ENCODE measurements around the gene BRINP1.

The BRINP1 gene

DNA sequence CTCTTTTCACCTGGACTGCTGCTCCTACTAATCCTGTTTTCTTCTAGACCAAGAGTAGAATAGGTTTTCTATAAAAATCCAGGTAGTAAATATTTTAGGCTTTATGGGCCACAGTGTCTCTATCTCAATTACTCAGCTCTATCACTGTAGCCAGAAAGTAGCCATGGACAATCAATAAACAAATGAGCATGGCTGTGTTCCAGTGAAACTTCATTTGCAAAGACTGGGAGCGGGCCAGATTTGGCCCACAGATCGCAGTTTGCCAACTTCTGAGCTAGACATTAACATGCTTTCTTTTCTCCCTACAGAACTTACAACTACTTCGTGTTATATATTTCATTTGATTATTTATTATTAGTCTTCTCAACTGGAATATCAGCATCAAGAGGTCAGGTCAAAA is 30.2 kb downstream of the BRINP1 start:
- no peak for DNase-seq

DNA sequence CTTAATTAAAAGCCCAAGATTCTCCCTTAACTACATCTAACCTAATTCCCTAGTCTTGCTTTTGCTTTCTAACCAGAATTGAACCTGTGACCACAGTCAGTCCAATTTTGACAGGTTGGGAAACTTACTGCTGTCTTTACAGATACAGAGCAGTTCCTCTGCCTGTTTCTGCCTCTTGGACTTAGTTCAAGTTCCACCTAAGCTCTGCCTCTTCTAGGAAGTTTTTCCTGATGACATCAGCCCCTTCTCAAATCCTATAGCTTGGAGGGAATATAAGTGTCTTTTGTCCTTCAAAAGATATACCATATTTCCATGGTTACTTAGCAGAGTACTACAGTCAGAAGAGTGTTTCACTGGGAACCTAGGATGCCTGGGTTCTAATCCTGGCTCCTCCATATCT is 31.7 kb downstream of the BRINP1 start:
- no peak for DNase-seq

DNA sequence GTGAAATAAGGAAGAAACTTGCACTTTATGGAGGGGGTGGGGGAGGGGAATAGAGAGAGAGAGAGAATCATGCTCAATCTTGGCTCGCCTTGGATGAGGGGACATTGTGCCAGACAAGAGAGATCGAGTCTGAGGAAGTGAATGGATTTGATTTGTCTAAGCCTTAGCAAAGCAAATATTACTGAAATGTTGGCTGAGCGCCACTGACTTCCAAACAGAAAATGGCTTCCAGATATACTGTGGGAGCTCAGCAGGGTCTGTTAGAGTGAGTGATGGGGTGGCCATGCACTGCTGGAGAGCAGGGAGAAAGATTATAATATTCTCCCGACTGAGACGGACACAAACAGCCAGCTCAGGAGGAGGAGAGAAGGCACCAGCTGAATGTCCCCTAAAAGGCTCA is 34.5 kb downstream of the BRINP1 start:
- DNase-seq, result no peak

DNA sequence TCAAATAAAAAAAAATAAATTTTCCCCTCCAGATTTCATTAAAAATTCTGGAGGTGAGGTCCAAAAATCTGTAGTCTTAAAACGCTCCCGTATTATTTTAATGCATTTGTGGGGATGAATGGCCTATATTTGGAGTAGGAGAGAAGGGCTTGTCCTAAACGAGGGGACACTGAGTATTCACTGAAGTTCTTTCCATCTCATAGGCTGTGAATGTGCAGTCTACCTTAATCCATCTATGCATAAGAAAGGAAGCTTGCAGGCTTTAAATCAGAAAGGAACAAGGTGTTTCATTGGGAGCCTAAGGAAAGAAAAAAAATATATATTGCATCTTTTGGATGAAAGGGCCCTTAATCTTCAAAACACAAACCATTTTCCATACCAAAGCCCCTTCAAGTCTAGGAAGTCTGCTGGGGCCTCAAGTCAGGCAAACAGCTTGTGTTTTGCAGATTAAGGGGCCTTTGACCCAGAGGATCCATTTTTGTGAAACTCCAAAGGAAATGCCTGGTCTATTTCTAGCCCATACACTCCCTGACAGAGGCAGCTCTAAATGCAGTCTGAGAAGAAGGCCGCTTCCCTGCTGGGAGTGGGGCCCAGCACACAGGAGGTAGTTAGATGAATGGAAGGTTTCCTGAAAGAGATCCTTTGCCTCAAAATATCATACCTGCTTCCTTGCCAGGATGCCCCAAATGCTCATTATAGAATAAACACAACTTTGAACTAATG is 35.6 kb downstream of the BRINP1 start:
- DNase-seq, result no peak

DNA sequence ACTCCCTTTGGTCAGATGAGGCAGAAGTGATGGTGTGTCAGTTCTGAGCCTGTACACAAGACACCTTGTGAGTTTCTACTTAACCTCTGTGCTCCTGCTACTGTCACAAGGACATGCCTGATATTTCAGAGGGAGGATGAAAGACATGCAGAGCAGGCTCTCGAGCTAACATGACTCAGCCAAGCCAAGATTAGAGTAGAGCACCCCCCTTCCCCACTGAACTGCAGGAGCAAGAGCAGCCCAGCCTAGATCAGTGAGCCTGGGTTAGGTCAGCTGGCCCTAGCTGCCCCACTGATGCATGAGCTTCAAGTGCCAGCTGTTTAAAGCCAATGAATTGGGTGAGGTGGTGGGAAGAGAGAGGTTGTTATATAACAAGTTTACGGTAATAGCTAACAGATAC is 36.7 kb downstream of the BRINP1 start:
- no peak for DNase-seq

DNA sequence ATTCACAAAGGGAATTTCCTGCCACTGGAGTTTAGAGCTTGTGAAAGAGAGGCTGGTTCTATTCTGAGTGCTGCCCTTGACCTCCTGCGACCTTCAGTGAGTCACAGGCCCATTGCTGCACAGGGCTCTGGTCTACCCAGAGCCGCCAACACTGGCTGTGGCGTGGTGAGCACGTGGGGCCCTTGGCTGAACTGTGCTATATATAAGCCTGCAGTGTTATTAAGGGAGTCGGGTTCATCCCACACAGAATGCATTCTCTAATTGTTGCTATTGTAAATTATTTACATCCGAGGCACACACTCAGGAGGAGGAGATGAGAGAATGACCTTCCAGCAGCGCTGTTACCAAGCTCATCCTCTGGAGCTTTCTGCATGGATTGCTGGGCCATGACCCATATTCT is 47.1 kb downstream of the BRINP1 start:
- DNase-seq, result no peak

DNA sequence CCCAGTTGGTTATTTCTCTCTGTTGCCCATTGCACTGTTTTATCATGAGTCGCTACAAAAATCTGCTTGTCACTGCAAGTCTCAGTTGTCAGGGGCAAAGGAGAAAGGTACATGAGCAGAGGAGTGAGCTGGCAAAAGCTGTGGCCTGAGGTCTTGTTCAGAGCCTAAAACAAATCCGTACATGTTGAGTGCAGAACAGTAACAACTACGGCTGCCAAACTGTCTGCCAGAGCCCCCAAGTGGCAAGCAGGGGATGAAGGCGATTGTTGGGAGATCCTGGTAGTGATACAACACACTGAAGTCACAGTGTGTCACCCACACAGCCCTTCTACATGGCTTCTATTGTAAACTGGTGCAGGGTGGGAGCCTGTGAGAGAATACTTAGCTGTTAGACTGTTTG is 50.9 kb downstream of the BRINP1 start:
- DNase-seq, result no peak

DNA sequence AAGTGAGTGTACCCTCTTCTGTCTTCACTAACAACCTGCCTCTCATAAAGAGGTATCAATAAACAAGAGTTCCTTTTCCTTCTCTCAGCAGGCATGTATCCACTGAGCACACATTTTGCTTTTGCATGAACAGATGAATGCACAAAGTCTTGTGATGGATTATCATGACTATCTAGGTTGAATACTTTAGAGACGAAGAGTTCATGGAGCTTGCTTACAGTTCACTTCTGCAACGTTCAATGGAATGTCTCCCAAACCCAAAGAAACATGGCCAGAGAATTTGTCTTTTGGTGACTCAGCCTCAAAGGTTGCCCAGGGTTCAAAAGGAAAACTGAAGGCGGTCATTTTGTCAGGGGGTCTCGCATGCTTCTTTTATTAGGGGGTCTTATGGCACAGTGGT is 55.4 kb downstream of the BRINP1 start:
- no peak for DNase-seq

DNA sequence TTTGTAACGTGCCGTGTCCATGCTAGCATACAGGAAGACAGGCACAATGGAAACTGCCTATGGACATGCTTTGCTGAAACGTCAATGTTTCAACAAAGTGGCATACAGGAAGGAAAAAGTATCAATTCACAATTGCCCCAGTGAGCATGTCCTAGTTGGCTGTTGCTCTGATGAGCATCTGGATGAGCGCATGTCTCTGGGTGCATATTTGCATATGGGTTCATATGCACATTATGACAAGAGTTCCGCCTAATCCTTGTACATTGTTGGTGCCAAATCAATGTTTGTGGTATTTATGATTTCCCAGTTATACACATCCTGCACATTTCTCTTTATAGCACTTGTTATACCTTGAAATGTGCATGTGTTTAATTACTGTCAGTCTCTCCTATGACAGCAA is 58.5 kb downstream of the BRINP1 start:
- DNase-seq, result no peak

DNA sequence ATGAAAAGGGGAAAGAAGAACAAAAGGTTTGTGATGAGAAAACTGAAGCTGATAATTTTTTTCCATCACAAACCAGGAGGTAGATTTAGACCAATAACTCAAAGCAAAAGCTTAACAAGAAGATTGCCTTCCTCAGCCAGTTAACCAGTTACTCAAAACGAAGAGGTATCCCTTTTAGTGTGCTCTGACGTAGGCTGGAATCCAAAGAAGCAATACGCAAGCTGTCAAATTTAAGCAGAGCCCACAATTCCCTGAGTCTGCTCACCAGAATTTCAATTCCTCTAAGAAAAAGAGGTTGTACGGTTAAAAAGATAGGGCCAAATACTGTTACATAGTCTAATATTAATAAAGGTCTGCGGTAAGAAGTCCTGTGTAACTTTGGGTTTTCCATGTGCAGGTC is 61.8 kb downstream of the BRINP1 start:
- no peak for DNase-seq

DNA sequence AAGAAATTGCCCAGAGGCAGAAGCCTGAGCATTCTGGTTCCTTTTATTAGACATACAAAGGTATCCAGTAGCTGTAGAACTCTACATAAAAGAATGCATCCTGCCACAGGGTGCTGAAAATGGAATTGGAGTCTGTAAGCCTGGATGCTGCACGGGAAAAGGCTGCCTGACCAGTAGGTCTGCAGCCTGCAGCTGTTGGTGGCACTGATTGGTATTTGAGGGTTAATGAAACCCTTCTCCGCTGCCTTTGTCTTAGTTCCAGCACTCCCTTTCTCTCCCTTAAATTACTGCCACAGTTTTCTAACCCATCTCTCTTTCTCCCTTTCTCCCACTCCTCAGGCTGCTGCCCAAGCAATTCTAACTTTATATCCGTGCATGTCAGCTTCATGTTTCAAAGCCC is 64.7 kb downstream of the BRINP1 start:
- no peak for DNase-seq

DNA sequence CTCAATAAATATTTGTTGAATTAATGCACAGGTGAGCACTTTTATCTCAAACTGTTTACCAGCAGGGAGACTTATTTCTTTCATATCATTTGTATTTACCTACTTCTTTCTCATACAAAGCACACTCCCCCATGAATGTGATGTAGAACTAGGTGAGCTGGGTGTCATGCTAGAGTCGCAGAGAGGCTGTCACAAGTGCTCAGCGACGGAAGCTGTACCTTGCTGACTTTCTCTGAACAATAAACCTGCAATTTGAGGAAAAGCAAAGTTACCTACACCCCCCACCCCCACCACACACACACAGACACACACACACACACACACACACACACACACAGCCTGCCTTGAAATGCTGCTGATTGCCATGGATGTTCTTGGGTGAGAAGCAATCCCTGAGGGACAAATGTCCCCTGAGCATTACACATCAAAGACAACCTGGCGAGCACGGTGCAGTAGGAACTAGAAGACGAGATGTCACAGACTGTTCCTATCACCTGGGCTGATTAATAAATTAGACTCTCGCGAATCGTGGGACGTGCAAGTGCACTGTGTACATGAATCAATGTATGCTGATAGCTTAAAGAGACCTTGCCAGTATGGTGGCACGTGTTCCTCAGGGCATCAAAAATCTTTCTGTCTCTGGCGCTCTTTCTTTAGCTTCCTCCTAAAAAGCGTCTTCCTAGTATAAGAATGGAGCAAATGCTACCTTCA is 66.1 kb downstream of the BRINP1 start:
- no peak for DNase-seq

DNA sequence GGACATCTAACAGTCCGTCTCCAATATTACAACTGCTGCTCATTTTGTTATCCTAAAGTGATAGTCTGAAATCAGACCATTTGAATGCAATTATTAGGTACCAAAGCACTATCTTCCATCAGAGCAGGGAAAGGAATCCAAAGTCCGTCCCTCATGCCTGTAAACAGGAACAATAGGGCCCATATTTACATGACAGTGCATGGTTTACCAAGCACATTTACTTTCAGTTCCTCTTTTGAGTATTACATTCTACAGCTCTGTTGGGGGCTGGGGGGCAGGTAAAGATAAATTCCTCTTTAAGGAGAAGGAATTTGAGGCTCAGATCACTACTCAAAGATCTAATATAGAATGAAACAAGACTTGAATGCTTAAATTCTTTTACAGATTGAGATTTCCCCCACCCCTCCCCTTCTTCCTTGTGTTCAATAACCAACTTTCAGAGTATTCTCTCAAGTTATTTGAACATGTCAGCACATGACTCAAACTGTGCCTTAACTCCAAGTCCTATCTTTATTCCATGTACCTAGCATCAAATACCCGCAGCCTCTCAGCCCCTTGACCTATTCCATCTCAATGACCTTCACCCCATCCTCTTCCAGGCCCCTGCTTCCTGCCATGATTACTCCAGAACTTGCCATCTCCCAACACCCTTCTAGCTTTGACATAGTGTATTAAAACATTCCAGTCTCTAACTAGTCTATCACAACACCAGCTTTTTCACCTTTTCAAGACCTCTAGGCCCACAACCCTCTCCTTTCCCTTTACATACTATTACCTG is 71.0 kb downstream of the BRINP1 start:
- no peak for DNase-seq

DNA sequence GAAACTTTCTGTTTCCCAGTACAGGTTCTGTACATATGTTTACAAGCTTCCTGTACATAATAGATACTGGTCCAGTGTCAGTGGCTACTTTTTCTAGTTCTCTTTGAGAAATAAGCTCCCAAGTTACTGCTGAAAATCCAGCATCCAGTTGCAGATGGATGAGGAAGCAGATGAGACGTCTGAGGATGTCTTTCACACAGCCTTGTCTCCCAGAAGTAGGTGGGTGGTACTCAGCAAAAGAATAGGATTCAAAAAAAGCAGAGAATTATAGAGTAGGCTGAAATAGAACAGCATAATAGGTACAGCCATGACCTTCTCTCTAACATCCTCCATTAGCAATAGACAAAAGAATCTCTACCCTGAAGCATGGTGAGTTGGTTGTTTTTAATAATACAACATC is 77.7 kb downstream of the BRINP1 start:
- no peak for DNase-seq

DNA sequence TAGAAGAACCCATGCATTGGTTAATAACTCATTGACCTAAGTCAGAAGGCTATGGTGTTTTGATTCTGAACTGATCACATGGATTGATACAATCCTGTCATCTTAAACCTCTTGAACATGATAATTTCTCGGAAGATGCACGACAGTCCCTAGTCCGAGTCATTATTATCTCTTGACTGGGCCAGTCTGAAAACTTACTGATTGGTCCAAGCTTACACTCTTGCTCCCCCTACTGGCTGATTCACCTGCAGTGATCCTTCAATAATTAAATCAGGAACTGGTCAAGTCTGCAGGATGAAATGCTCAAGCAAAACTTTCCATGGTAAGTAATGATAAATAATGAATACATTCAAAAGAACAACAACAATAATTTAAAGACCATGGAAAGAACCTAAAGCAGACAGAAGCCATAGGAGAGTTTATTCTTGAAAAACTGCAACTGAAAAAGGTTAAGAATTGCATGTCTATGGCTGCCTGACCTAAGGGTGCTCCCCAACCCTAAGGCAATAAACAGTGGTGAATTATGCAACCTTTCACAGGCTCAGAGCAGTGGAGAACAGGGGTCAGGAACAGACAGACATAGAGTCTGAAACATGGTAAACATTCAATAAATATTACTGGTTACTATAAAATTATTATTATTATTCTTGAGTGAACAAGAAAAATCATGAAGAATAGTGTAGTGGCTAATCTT is 79.3 kb downstream of the BRINP1 start:
- peak; percentile 4 to 51 for DNase-seq

DNA sequence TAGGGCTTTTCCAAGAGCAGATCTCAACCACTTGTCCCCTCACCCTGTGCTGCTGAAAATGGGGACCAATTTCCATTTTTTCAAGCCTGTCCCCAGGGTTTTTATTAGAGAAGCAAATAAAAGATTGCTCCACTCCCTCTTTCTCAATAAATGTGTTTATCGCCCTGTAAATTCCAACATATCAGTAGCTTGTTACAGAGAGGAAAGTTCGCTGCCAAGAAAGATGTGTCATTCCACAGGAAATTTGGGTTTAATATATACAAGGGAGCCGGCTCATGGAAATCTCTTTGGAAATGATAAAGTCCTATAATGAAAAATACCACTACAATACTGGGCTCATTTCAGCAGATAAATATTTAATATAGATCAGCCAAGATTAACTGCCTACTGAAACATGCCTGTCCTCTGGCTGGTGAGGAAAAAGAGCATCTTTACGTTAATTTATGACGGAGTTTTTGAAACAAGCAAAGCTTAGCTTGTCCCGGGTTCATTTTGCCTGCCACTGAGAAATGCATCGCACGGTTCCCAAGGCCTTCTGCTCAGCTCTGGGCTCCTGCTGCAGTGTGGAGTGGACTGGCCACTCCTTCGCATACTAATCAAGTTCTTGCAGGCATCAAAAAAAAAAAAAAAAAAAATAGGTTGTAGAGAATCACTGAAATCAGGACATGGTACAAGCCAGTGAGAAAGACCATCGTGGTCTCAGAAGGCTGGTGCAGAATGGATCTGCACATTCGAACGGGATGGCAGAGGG is 84.5 kb downstream of the BRINP1 start:
- DNase-seq, result no peak

DNA sequence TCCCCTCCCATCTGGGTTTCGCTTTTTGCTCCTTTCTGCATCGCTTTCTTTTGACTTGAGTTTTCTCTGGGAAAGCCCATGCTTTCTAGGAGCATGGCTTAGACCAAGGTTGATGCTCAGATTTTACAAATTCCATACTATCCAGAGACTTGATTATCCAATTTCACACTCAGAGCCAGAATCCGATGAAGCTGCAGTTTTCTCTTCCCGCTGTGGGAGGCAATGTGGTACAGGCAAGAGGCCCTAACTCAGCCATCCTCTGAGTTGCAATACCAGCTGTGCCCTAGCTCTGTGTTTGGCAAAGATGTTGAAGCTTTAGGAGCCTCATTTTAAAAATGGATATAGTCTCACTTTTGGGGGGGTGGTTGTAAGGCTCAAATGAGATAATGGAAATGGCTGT is 85.1 kb downstream of the BRINP1 start:
- DNase-seq, result peak; percentile 2 to 6

DNA sequence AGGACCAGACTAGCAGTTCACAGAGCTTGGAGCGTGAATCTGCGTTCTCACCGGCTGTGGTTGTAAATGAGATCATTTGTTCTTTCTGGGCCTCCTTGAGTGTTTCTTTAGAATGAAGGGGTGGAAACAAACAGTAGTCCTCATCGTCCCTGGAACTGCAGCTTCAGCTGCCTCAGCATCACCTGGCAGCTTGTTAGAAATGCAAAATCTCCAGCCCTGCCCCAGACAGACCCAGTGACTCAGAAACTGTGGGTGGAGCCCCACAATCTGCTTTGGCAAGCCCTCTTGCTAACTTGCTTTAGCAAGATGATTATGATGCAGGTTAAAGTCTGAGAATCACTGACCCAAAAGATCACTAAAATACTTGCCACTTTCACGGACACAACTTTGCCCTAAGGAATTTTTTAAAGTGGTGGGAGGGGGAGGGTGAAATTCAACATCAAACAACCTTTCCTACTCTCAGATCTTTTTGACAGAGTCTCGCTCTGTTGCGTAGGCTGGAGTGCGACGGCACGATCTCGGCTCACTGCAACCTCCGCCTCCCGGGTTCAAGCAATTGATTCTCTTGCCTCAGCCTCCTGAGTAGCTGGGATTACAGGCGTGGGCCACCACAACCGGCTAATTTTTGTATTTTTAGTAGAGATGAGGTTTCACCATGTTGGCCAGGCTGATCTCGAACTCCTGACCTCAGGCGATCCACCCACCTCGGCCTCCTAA is 86.0 kb downstream of the BRINP1 start:
- no peak for DNase-seq

DNA sequence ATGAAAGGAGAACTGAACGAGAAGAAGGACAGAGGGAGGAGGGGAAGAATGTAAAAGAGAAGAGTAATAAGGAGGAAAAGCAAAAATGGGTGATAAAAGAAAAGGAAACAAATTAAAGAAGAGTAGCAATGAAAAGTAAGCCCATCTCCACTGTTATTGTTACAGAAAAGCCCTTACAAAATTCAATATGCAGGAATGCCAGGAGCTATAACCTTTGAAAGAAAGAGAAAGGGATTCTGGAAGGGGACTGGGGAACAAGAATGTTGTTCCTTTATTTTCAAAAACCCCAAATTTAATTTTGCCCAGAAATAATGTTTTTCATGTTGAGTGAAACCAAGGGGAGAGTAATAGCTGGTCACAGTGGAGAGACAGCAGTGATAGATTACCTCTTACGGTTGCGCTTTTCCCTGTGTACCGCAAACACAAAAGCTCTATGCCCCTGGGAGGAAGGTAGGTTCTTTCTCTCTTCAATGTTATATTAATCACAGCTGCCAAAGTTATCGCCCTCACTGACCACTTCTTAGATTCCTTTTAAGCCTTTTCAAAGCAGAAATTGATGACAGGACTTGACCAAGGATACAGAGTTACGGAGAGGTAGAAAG is 86.7 kb downstream of the BRINP1 start:
- no peak for DNase-seq

DNA sequence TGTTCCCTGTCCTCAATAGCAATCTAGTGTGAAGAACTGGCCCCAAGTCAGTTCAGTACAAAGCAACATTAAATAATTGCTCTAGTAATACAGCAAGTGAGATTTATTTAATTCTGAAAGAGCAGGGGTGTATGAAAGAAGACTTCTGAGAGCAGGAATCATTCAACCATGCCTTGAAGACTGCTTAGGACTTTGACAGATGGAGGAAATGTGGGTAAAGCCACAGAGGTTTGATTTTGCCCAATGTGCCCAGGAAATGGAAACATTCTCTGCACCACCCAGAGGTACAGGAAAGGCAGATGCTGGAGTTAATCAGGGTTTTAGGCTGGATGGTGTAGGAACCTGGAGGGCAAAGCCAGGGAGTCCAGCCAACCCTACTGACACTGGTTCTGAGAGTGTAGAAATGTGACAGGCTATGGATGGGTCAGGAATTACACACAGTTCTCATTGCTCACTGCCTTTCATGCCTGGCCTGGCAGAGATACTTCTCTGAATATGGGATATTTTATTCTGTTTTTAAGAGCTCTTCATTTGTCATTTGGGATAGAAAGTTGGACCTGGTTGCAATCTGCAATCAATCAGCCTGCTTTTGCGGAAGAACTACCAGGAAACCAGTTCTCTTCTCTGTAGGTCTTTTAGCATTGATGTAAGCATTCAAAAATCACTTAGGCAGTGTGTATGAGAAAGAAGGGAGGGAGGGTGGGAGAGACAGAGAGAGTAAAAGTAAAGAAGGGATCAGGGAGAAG is 88.3 kb downstream of the BRINP1 start:
- DNase-seq, result no peak

DNA sequence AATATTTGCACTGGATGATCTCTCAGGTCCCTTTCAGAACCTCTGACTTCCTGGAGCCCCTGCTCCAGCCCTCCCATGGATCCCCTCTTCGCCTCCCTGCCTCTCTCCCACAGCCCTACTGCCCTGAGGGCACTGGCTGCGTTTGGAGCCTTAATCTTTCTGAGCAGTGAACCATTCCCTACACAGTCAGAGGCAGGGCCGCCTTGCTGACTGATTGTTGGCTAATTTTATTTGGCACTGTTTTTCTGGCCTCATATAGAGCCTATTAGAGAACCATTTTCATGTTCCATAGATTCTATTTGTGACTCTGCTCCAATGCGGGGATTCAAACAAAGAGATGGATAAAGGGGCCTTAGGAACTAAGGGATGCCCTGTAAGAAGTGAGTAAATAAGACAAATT is 91.1 kb downstream of the BRINP1 start:
- DNase-seq, result no peak
